Measurements from ENCODE around the gene COL20A1.

COL20A1 gene

GRCh38 chr20:63296531-63297299 lies 3.7 kb downstream of the COL20A1 start:
- TF ChIP-seq CTCF (IDR thresholded peaks at IDR 0.05), result no peak

GRCh38 chr20:63297371-63297781 lies 4.4 kb downstream of the COL20A1 start:
- TF ChIP-seq CTCF (IDR thresholded peaks at IDR 0.05), result no peak

- no peak for TF ChIP-seq CTCF (IDR thresholded peaks at IDR 0.05)
Observed at GRCh38 chr20:63297796-63298572, 5.0 kb downstream of the COL20A1 start.

GRCh38 chr20:63298731-63299312 lies 5.8 kb downstream of the COL20A1 start:
- no peak for TF ChIP-seq CTCF (IDR thresholded peaks at IDR 0.05)

- TF ChIP-seq CTCF (IDR thresholded peaks at IDR 0.05), result no peak
Observed at GRCh38 chr20:63301671-63302070, 8.7 kb downstream of the COL20A1 start.

- no peak for TF ChIP-seq CTCF (IDR thresholded peaks at IDR 0.05)
Observed at GRCh38 chr20:63303095-63303666, 10.2 kb downstream of the COL20A1 start.

GRCh38 chr20:63305393-63305792 lies 12.4 kb downstream of the COL20A1 start:
- no peak for TF ChIP-seq CTCF (IDR thresholded peaks at IDR 0.05)
